PFSK-1 (cell line): Measurements from ENCODE around the gene CDH24.

Source experiments
- FOXP2 ChIP-seq: optimal IDR thresholded peaks from 2 replicates; pipeline ENCODE3; 2011; ENCODE audit warnings: borderline replicate concordance, control low read depth, inconsistent platforms; ENCODE audit not compliant: insufficient read depth; ENCODE audit errors: extremely low read length, extremely low read depth
- POLR2AphosphoS5 ChIP-seq: IDR thresholded peaks from 2 replicates; pipeline ENCODE4 v1.6.1; 2012; ENCODE audit warnings: low read depth, mild to moderate bottlenecking, control low read depth, low read length, moderate library complexity
- SIN3A ChIP-seq: IDR thresholded peaks from 2 replicates; pipeline ENCODE4 v1.6.1; 2012; ENCODE audit warnings: mild to moderate bottlenecking, low read length, moderate library complexity, borderline replicate concordance; ENCODE audit not compliant: insufficient read depth
- TAF1 ChIP-seq: IDR thresholded peaks from 2 replicates; pipeline ENCODE4 v1.6.1; 2012; ENCODE audit warnings: low read length, control low read depth, borderline replicate concordance; ENCODE audit not compliant: insufficient read depth
- TF ChIP-seq, protein P1 (sequence below), 2 experiments: IDR thresholded peaks; 2 replicates each; pipeline versions ENCODE4 v1.6.1 to v1.8.0; 2011 to 2012; ENCODE audit warnings: low read depth in 2 of 2, low read length in 2 of 2, control low read depth in 1 of 2, inconsistent platforms in 1 of 2, mild to moderate bottlenecking in 1 of 2, moderate library complexity in 1 of 2; ENCODE audit not compliant: insufficient read depth in 1 of 2

DNA sequence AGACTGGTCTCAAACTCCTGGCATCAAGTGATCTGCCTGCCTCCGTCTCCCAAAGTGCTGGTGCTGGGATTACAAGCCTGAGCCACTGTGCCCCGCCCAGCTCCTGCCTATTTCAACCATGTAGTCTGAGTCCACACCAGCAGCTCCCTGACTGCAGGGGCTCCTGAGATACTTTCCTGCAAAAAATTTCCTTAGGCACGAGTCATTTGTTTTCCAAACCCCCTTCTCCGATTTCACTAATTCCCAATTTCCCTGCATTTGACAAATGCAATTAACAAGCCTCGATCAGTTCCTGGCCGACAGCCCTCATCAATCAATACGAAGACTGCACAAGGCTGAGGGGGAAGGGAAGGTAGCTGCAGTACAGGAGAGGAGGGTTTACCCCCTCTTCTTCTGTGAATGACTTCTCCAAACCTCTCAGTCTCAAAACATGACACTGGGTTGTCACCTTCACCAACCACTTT is 32.7 kb downstream of the CDH24 start:
- TF ChIP-seq, protein P1, sequence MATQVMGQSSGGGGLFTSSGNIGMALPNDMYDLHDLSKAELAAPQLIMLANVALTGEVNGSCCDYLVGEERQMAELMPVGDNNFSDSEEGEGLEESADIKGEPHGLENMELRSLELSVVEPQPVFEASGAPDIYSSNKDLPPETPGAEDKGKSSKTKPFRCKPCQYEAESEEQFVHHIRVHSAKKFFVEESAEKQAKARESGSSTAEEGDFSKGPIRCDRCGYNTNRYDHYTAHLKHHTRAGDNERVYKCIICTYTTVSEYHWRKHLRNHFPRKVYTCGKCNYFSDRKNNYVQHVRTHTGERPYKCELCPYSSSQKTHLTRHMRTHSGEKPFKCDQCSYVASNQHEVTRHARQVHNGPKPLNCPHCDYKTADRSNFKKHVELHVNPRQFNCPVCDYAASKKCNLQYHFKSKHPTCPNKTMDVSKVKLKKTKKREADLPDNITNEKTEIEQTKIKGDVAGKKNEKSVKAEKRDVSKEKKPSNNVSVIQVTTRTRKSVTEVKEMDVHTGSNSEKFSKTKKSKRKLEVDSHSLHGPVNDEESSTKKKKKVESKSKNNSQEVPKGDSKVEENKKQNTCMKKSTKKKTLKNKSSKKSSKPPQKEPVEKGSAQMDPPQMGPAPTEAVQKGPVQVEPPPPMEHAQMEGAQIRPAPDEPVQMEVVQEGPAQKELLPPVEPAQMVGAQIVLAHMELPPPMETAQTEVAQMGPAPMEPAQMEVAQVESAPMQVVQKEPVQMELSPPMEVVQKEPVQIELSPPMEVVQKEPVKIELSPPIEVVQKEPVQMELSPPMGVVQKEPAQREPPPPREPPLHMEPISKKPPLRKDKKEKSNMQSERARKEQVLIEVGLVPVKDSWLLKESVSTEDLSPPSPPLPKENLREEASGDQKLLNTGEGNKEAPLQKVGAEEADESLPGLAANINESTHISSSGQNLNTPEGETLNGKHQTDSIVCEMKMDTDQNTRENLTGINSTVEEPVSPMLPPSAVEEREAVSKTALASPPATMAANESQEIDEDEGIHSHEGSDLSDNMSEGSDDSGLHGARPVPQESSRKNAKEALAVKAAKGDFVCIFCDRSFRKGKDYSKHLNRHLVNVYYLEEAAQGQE (IDR thresholded peaks at IDR 0.05; ENCODE audit: insufficient read depth in 1 of 2, low read depth in 2 of 2, low read length in 2 of 2), result no peak
- TF ChIP-seq SIN3A, result no peak
- TF ChIP-seq POLR2AphosphoS5, result no peak
- TF ChIP-seq TAF1, result no peak
- TF ChIP-seq FOXP2, result no peak
